ENCODE data around the gene RAB37.

The RAB37 gene

DNA sequence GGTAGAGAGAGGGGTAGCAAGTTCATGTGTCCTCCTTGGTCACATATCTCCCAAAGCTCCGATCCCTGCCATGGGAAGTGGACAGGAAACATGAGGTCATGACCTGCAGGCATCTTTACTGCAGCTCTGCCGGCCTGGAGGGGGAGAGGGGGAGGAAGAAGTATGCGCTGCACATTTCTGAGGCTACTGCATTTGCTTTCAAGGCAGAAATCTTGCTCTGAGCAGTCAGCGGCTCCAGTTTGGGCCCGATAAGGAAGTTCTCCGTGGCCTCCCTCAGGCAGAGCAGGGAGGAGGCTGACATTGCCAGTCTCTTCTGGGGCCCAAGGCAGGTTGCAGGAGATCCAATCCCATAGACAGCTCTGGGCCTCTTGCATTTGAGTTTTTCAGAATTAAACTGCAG is 9.9 kb downstream of the RAB37 start:
- FAIRE-seq: no peak

DNA sequence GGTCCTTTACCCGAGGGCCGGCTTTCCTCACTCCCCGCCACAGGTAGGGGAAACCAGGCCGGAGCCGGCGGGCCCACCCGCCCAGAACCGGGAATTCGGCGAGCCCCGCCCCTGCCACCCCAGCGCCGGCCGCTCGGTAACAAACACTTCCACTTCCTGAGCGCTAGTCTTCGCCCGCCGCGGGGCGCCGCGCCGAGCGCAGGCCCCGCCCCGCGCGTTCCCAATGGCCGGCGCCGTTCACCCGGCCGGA is 11.1 kb downstream of the RAB37 start:
- no peak for FAIRE-seq

DNA sequence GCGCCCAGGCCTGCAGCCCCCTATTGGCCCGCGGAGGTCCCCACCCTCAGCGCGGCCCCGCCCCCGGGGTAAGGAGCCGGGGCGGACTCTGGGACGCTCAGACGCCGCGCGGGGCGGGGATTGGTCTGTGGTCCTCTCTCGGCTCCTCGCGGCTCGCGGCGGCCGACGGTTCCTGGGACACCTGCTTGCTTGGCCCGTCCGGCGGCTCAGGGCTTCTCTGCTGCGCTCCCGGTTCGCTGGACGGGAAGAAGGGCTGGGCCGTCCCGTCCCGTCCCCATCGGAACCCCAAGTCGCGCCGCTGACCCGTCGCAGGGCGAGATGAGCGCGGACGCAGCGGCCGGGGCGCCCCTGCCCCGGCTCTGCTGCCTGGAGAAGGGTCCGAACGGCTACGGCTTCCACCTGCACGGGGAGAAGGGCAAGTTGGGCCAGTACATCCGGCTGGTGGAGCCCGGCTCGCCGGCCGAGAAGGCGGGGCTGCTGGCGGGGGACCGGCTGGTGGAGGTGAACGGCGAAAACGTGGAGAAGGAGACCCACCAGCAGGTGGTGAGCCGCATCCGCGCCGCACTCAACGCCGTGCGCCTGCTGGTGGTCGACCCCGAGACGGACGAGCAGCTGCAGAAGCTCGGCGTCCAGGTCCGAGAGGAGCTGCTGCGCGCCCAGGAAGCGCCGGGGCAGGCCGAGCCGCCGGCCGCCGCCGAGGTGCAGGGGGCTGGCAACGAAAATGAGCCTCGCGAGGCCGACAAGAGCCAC is 11.6 kb downstream of the RAB37 start, which contains the start of gene NHERF1:
NHERF1 (plus strand) TSS at position 100 of the 750 bp plus-strand sequence; CDS start at position 319, 219 bp downstream.
- FAIRE-seq: no peak

DNA sequence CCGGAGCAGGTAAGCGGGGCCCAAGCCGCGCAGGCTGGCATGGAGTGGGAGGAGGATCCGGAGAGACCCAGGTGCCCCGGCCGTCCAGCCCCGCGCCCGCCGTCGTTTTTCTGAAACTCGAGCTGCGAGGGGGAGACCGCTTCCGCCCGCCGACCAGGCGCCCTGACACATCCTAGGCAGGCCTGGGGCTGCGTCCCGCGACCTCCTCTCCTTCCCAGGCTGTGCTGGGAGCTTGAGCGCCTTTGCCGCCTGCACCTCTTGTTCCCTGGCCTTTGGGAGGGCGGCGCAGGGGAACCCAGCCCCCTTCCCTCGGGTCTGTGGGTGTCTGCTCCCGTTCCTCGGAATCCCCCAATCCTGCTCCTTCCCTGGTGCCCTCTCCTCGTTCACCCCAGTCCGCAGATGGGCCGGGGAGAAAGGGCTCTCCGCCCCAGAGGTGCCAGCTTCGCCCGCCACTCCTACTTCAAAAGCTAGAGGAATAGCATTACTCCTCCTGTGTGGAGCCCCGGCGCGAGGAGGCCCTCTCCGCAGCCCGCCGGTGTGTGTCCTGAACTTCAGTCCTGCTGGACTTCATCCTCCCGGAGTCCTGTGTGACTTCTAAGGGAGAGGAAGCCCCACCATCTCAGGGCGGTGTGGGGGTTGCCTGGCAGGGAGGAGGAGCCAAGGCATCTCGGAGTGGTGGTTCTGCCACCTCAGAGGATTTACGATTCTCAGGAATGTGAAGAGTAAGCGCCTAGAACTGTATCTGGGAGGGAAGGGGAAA is 12.4 kb downstream of the RAB37 start:
- no peak for FAIRE-seq

DNA sequence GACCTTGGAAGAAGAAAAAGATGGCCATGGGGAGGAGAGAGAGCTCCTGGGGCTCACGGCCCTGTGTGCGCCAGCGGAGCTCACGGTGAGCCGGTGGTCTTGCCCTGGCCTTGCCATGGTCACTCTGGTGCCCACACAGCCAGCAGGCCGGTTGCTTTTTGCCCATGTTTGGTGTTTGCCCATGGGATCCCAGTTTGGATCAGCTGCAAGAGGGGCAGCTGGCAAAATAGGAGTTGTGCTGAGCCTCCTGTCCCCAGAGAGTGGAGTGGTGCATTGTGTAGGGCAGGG is 12.9 kb downstream of the RAB37 start:
- no peak for FAIRE-seq

DNA sequence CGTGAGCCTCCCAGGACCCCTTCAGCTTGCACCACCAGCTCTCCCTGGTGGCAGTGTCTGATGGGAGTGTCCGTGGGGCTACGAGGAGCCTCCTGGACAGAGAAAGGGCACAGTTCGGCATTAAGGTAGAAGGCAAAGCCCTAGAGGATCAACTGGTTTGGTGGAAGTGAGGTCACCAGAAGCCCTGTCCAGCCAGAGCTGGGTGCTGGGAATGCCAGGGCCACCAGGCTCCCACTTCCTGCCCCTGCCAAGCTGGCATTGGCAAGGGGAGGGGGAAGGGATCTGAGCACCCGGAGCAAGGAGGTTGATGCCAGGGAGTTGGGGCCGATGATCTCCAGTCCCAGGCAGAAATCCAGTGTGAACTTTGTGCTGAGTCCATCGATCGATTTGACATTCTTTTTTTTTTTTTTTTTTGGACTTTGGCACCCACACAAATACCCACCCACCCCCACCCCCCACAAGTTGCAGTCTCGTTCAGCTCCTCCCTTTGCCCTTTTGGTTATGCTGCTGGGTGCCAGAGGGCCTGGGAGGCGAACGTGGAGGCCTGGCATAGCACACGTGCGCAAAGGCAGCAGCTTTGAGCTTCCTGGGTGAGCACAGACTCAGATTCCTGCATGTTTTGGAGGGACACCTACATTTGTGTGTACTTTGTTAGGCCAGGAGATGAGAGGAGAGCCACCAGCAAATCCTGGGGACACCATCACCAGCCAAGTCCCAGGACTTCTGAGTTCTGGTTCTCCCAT is 13.4 kb downstream of the RAB37 start:
- no peak for FAIRE-seq

DNA sequence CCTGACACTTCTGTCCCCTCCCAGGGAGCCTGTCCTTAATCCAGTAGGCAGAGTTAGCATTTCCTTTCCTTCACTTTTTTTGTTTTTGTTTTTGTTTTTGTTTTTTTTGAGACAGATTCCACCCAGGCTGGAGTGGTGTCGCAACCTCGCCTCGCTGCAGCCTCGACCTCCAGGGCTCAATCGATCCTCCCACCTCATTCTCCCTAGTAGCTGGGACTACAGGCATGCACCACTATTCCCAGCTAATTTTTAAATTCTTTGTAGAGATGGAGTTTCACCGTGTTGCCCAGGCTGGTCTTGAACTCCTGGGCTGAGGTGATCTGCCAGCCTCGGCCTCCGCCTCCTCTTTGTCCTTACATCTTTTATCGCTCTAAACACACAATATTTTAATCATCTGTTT is 15.4 kb downstream of the RAB37 start:
- no peak for FAIRE-seq

DNA sequence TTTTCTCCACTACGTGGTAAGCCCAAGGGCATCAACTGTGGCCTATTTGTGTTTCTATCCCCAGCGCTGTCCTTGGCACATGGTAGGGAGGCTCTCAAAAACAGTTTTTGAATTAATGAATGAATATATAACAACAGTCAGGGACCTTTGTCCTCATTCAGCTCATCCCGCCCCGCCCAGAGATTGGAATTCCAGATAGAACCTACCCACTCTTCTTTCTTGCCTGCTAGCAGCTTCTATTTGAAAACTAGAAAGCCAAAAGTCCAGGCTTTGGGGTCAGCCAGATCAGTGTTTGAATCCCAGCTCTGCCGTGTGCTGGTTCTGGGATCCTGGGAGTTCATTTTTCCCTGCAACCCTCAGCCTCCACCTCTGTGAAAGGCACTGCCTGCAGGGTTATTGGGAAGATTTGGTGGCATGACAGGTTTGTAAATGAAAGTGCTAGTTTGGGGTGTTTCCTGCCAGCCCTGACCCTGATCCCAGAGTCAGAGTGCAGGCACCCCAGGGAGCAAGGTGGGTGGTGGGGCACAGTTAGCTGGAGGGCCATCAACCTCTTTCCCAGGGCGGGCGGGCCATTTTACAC is 15.9 kb downstream of the RAB37 start:
- FAIRE-seq: no peak

DNA sequence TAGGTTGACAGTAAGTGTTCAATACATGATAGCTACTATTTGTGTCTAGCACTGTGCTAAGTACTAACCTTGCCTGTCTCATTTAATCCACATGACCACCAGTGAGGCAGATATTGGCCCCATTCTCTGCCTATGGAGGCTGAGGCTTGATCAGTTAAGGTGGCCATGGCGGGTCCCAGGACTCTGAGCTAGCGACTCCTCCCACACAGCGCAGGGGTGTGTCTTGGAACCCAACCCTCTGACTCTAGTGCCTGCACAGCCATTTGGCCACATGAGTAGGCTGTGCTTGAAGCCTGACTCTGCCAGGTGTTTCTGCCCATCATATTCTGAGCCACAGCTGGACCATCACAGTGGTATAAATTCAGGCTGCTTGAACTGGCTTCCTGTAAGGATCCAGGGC is 17.8 kb downstream of the RAB37 start:
- no peak for FAIRE-seq

DNA sequence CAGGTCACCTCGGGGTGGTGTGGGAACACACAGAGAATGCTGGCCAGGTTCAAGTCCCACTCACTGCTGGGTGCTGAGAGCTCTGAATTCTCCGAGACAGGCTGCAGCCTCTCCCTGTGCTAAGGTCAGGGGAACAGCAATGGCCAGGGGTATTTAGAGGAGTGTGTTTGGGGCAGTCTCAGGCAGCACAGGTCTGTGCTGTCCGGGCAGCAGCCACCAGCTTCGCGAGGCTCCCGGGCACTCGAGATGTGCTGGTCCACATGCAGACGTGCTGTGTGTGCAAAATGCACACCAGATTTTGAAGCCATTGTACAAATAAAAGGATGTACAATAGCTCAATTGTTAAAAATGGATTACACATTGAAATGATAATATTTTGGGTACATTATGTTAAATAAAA is 18.5 kb downstream of the RAB37 start:
- FAIRE-seq: no peak

DNA sequence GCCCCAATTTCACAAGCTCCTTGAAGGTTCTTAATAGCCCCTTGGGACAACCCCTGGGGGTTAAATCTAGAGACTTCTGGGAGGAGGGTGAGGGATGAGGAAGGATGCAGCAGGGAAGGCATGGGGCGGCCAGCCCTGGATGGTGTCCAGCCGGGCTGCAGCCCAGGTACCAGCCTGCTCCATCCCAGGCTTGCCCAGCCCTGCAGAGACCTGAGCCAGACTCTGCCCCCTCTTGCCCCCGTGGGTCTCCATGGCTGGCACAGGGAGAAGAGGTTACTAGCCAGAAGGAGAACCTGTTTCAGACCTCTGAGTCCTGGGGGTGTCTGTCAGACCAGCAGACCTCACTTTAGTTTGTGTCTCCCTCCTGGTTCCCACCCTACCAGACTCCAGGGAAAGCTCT is 19.8 kb downstream of the RAB37 start:
- FAIRE-seq: no peak

DNA sequence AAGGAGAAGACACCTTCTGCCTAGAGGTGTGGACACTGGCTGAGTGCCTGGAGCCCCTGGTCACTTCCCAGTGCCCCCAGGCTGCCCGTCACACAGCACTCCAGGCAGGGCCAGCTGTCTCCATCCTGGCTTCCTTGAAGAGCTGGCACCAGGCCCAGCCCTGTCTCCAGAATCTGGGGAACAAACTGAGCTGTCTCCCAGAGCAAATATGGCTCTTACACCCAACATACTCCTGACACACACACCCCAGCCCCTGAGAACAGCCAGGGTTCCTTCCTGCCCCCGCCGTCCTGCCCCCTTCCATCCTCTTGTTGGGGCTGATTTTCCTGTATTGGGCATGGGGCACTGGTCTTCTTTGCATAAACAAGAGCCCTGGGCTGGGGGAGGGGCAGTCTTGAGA is 20.4 kb downstream of the RAB37 start:
- no peak for FAIRE-seq

DNA sequence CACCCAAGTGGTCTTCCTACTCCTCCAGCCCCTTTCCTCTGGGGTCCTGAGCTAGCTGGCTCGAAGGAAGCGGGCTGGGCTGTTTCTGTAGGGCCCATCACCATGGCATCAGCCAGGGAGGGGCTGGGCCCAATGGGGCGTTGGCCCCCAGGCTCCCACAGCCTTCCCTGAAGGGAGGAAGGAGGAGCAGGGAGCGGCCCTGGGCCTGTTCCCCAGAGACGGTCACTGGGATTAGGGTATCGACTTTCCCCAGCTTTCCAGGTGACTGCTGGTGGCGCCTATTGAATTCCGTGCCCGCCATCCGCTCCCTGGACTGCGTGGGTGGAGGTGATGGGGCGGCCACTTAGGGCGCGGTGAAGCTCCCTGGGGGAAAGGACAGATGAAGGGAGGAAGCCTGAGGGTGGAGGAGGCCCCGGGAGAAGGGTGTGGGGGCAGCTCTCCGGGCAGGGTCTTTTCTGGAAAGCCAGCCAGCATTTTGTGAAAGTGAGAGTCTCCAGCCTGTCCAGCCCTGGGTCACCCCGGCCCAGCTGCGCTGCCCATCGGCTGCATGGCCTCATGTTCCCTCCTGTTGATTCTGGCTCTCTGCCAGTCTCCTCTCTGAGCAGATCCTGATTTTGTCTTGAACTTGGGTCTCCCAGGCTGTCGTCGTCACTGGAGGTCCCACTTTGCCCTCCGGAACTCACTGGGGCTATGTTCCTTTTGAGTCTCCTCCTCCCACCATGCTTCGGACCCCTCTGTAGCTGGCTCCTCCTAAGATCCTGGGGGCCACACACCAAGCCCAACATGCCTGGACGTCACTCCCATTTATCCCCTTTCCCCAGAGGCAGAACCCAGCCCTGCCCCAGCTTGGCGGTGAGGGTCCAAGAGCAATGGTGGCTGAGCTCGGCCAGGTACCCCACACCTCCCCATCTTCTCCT is 21.1 kb downstream of the RAB37 start:
- FAIRE-seq: no peak

DNA sequence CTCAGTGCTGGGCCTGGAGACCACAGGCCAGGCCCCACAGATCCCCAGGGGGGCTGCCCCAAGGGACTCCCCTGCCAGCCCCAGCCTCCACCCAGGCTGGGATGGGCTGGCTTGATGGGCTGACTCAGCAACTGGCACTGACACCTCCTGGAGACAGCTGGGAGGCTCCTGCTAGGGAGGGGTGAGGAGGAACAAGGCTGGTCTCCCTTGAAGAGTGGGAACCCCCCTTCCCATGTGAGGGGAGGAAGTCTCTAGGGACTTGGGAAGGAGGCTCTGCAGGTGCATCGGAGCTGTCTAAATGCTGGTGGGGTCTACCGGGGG is 21.8 kb downstream of the RAB37 start:
- FAIRE-seq: no peak

DNA sequence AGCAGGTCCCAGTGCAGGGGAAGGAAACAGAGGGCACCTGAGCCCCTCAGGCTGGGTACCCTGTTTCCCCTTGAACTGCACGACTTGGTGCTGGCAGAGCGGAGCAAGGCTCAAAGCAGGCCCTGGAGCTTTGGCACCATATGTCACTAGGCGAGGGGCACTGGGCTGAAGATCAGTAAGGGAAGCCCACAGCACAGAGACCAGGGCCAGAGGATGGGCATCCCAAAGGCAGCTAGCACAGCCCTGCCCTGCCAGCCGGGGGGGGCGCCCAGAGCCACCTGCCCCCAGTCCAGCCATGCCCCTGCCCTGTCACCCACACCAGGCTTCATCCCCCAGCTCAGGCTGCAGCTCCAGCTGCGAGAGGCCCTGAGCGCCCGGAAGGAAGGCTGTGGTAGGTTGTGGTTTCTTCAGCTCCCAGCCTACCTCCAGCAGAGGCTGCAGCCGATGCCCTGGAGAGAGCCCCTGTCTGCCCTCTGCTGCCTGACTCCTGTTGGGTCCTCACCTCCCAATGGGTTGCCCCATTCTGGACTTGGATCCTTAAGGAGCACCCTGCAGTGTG is 22.3 kb downstream of the RAB37 start:
- no peak for FAIRE-seq

DNA sequence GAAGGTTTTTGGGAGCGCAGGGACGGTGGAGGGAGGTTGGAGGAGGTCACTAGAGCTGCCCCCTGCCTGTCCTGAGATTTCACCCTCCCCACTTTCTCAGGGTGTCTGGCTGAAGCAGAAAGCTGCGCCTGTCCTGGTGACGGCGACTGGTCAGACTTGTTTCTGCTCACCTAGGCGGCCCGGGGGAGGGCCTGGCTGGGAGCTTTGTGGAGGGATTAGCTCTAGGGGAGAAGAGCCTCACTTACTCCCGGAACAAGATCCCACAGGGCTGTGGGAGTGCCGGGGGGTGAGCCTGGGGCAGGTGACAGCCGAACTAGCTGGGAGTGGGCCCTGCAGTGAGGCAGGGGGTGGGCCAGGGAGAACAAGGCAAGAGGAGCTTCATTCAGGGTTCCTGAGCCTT is 22.9 kb downstream of the RAB37 start:
- no peak for FAIRE-seq

DNA sequence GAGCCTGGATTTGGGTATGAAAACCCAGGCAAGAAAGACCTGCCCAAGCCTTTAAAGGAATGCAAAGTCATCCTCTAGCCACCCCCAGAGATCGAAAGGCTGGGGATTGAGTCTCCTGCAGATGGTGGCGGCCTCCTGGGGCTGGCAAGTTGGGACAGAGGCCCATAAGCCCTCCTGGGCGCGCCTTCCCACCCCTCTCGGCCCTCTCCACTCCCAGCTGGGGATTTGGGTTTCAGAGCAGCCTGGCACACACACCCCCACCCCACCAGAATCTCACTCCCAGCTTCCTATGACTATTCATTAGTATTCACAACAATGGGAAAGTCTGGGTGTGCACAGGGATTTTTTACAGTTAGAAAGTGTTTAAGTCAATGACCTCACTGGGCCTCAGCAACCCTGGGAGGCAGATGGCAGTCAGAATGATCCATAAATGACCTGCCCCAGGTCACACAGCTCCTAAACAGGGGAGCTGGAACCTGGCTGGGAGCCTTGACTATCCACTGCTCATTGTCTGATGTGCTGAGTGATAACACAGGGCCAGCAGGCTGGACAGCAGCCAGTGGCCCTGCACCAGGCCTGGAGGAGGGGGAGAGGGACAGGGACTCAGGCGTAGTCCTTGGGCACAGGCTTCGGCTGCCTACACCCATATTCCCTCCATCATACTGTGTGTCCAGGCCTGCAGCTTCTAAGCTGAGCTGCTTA is 23.5 kb downstream of the RAB37 start:
- no peak for FAIRE-seq

DNA sequence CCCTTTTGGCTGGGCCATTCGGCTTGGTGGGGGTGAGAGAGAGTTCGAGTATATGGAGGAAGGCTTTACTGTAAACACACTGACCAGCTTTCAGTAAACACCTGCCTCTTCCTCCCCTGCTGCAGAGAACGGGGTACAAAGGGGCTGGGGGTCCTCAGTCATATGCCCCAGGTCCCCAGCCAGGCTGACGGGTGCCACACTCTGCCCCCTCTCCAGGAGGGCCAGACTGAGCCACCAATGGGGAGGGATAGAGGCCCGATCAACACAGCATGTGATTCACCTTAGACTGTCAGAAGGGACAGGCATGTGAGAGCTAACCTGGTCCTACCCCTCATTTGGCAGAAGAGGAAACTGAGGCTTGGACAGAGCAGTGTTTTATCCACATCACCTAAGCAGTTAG is 24.4 kb downstream of the RAB37 start:
- no peak for FAIRE-seq

DNA sequence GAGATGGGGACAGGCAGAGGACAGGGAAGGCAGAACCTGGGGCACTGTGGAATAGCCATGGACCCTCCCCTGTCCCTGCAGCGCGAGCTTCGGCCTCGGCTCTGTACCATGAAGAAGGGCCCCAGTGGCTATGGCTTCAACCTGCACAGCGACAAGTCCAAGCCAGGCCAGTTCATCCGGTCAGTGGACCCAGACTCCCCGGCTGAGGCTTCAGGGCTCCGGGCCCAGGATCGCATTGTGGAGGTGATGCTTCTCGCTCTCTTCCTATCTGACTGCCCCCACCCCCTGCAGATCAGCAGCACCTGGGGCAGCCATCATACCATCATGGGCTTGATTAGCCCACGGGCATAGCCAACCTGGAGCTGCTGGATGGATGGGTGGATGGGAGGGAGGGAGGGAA is 24.9 kb downstream of the RAB37 start:
- no peak for FAIRE-seq

DNA sequence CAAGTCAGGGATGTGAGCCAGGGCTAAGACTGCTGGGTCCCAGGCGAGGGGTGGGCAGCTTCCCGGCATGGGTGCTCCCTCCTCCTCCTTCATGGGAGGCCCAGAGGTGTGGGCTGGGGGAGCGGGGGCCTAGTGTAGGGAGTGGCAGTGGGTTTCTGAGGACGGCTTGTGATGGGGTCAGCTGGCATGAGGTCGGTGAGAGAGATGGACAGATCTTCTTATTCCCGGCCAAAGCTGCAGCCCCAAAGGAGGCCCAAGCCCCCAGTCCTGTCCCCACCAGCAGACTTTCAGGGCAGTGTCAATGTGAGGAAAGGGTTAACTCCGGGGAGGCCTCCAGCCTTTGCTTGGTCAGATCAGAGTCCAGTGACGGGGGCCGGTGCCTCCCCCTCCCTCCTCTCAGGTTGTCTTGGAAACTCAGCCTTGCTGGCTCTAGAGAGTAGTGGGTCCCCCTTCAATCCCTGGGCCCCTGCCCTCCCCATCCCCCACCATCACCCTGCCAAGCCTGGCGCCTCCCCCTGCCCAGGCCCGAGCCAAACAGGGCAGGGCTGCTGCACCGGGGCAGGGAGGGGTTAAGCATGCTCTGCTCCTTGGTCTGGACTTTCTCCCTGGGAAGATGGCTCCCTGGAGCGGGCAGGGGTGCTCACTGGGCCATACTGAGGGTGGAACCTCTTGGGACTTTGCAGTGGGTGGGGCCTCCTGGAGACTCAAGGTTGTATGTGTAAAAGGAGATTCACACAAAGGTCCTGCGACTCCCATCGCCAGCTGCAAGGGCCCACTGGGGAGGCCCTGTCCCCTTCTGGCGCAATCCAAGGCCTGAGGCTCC is 26.7 kb downstream of the RAB37 start:
- FAIRE-seq: no peak

DNA sequence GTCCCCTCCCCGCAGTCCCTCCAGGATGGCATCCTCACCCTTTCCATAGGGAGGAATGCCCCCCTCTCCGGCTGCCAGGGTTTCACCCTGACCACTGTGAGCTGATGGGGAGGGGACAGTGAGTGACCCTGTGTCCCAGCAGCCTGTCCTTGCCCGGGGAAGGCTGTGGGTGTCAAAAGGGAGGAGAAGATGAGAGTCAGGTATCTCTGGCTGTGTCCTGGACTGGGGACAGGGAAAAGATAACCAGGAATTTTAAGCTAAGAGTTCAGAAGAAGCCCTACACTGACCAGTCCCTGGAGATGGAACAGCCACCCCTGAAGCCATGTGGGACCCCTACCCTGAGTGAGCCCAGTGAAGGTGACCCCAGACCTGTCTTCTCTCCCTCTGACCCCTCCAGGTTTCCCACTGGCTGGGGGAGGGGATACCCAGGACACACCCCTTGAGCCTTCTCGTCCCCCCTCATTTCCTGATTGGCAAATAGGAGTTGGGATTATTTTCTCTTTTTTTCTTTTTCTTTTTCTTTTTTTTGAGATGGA is 27.8 kb downstream of the RAB37 start:
- no peak for FAIRE-seq

Data from A204.1 (cell line).